Stimulated activated CD4-positive, alpha-beta T cell treated with anti-CD3 and anti-CD28 coated beads, Interleukin-1b, Interleukin-23, amount 100 ng/mL, for 1 hour (primary cell): ENCODE results near the gene PSMD9.
"Not testable (repeated sequence)": the region's sequence is repeated elsewhere in the genome, so short reads cannot be mapped to it uniquely, and the experiment has no call there.

Experiments used
- DNase-seq, 2 donors: peaks; one replicate each; pipeline ENCODE4 v3.0.0-alpha.2; 2020; ENCODE audit warnings: low read depth in 2 of 2

Gene PSMD9

GRCh38 chr12:121925358-121925695, 36.7 kb downstream of the PSMD9 start:
- DNase-seq = no peak

GRCh38 chr12:121926874-121927706, 38.5 kb downstream of the PSMD9 start:
- DNase-seq = no peak

DNA sequence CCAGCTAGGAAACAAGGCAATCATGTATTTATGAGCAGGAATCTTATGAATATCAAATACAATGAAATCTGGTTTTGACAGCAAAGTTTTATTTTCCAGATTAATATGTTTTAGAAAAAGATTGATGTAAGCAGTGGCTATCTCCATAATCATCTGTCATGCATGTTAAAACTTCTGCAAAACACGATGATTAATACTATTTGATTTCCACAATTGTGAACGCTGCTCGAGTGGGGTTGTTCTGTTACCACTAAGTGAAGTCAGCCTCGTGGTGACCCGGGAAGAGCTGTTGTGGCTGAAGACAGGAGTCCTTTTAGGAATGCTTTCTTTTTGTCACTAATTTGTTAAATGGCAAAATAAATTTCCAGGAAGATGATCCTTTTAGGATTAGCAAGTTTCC, 39.2 kb downstream of the PSMD9 start:
- no peak for DNase-seq

GRCh38 chr12:121929545-121929944, 41.0 kb downstream of the PSMD9 start:
- DNase-seq = not testable (repeated sequence)

- DNase-seq = no peak
Measured at GRCh38 chr12:121930862-121931261, 42.3 kb downstream of the PSMD9 start.

GRCh38 chr12:121932176-121932536, 43.6 kb downstream of the PSMD9 start:
- no peak for DNase-seq

- DNase-seq = no peak
Measured at GRCh38 chr12:121932914-121933521, 44.4 kb downstream of the PSMD9 start.

DNA sequence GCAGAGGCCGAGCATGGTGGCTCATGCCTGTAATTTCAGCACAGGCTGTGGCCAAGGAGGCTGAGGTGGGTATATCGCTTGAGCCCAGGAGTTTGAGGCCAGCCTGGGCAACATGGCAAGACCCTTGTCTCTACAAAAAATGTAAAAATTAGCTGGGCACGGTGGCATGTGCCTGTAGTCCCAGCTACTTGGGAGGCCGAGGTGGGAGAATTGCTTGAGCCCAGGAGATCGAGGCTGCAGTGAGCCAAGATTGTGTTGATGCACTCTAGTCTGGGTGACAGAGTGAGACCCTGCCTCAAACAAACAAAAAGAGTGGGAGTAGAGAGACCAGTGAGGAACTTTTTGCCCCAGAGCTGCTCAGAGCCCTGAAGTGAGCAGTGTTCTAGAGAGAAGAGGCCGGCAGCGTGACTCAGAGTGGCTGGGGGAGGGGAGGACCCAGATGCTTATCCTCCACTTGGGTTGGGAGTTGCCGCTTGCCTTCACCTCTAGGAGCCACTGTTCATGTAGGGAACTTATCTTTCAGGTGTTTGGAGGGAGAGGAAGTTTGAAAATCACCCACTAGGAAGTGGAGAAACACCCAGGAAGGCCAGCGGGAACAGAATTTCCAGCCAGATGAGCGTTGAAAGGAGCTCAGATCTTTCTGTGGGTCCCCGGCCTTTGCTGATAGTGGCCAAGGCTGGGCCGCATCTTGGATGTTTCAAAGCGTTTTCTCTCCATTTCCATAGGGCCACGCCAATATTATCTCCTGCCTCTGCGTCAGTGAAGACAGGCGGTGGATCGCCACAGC, 45.1 kb downstream of the PSMD9 start:
- DNase-seq = no peak

GRCh38 chr12:121934309-121934664, 45.7 kb downstream of the PSMD9 start:
- DNase-seq = no peak

- no peak for DNase-seq
Measured at GRCh38 chr12:121937654-121938053, 49.1 kb downstream of the PSMD9 start.

DNA sequence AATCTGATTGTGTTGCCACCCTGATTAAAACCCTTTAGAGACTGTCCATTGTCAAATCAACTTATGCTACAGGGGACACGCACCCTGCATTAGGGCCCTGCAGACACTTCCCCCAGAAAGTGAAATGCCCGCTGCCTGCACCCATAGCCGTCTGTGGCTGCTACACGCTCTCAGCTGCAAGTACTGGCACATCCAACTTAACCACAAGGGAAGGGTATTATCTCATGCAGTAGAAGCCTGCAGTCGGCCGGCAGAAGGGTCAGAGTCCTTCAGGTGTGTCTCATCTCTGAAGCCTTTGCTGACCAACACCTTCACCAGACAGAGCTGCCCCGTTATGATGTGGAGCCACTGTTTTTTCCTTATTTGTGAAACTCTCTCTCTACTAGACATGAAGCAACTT, 50.6 kb downstream of the PSMD9 start:
- no peak for DNase-seq

DNA sequence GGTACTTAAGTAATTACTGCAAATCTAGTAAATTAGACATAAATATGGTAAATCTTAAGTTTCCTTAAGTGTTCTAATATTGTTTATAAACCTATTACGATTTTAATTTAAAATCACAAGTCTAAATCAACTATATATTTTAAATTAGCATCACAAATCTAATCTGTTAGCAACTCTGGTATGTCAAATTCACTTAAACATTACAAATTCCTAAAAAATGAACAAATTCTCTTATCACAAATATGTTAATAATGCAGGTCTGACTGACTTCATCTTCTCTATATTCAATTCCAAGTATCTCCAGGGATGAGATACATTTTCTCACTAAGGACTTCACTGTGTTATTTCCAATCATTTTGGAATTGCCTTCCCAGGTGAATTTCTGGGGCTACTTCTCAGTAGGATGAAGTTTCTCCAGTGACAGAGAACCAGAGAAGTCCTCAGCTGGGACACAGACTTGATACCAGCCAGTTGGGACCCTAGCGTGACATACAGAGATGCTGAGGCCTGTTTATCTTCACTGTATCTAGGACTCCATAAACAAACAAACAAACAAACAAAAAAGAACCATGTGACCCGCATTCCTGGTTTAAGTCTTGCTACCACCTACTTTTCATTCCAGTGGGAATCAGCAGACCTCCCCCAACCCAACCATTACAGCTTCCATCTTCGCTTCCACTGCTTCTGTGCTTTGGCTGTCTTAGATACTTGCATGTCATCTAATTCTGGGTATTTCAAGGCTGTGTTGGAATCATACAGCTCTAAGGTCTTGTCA, 51.6 kb downstream of the PSMD9 start:
- DNase-seq = no peak

GRCh38 chr12:121942145-121942718, 53.6 kb downstream of the PSMD9 start:
- no peak for DNase-seq

DNA sequence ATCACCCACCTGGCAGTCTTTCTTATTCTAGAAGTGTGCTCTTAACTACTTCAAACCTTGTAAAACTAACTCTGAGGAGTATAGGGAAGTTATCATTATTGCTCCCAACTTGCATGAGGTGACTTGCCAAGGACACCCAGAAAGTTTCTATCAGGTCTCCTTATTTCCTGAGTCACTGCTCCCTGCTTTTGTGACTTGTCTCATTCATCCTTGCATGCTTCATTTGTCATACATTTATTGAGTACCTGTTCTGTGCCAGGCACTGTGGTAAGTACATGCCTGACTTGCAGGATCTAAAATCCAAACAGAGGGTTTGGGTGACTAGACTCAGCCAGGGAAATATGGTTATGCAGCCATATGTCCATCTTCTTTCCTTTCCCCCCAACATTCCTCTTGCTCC, 55.3 kb downstream of the PSMD9 start:
- DNase-seq = no peak

GRCh38 chr12:121946313-121947025, 57.9 kb downstream of the PSMD9 start:
- no peak for DNase-seq

DNA sequence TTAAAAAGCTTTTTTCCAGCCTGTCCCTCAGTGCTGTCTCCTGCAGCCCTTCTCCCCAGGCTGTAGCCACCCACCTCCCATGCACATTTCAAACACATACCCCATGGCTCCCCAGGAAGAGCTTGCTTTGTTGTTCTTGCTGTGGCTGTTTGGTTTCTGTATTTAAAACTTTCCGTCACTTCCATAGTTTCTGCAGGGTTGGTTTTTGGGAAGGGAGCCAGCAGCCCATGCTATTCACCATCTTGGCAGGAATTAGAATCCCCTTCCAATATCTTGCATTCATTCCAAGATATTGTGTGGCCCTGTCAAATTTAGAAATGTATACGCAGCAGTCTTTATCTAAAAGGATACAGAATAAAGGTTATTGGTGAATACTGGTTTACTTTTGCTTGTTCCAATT, 59.4 kb downstream of the PSMD9 start:
- no peak for DNase-seq

- DNase-seq = no peak
Measured at GRCh38 chr12:121949648-121950397, 61.2 kb downstream of the PSMD9 start.

GRCh38 chr12:121953117-121953692, 64.6 kb downstream of the PSMD9 start:
- DNase-seq = no peak

DNA sequence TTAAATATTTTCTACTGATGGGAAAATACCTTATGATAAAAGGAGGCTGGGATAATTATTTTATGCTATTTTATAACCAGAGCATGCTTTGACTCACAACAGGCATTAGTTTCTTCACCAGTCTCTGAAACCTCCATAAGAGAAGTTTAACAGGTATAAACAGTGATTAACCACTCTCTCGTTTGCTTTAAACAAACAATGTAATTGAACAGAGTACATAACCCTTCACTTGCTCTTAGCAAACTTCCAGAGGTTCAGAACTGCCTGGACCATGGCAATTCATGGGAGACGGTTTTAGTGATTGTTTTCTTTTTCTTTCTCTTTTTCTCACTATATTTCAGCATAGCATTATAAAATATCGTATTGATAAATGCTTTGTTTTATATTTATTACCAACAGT, 65.1 kb downstream of the PSMD9 start:
- DNase-seq = no peak
